Chondrocyte (in vitro differentiated cells): ENCODE data around the gene FAM136A. TPM values are rescaled to one million over a fixed set of nuclear protein-coding genes. Genes with fewer than 3 reads are reported as not detected.
A peak's percentile ranks its signal among the peaks of the same experiment; 100 is the strongest.

Source experiments
- DNase-seq: peaks from one replicate; pipeline ENCODE4 v3.0.0; 2021; ENCODE audit warnings: mixed read lengths, low spot score
- H3K27ac Mint-ChIP-seq: one replicate; pipeline ENCODE4 v1.8.0; 2021; ENCODE audit warnings: mild to moderate bottlenecking, moderate library complexity, mixed read lengths; ENCODE audit not compliant: unreplicated experiment
- H3K27me3 Mint-ChIP-seq: 2 replicates; pipeline ENCODE4 v1.8.0; 2021; ENCODE audit warnings: low read depth, mixed read lengths
- H3K36me3 Mint-ChIP-seq: 2 replicates; pipeline ENCODE4 v1.8.0; 2021; ENCODE audit warnings: low read depth, mixed read lengths
- H3K4me1 Mint-ChIP-seq: 2 replicates; pipeline ENCODE4 v1.8.0; 2021; ENCODE audit warnings: low read depth, mild to moderate bottlenecking, mixed read lengths
- H3K4me3 Mint-ChIP-seq: one replicate; pipeline ENCODE4 v1.8.0; 2021; ENCODE audit warnings: mild to moderate bottlenecking, moderate library complexity, mixed read lengths; ENCODE audit not compliant: unreplicated experiment
- H3K9me3 Mint-ChIP-seq: 2 replicates; pipeline ENCODE4 v1.8.0; 2021; ENCODE audit warnings: low read depth, mixed read lengths
- CTCF ChIP-seq: fragments of 200-600 bp; sonication (generic); IDR thresholded peaks from 2 replicates; pipeline ENCODE4 v1.5.0; 2021; ENCODE audit warnings: antibody characterized with exemption, mild to moderate bottlenecking, moderate library complexity
- microRNA-seq: library from miRNA; unstranded; fragments of <30 nt; microRNA quantifications from one replicate; pipeline ENCODE4 v1.2.0, GENCODE V29; 2020; ENCODE audit warnings: borderline number of aligned reads
- total RNA-seq: library from RNA; stranded (reverse); gene quantifications from 3 replicates; pipeline ENCODE4 v1.2.1, GENCODE V29; 2021

The FAM136A gene
- total RNA-seq, 1 donor from 2014 or later = 29.9 TPM

DNA sequence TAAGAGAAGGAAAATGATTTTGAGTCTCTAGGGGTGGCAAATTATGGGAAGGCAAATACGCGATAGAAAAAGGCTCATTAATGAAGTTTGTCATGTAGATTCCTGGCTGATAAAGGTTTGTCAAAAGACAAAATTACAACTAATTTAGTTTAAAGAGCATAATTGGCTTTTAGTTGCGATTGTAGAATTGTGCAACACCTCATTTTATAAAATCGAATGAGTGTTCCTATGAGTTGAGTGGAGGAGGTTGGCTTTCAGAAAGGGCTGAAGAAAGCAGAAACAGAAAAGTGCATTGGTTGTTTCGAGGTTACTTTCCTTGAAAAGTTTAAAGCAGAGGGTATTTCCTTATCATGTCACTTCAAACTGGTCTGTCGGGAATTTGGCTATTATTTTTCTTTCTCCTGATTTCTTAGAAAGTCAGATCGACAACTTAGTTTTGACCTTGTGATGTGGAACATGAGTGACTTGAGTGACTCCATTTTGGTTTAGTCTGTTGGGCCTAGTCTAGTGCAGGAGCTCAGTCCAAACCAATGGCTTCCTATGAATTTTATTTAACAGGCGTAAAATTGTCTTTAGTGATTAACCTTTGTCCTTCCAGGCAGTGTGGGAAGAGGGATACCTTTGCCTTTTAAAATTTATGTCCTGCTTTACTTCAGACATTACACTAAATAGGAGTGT lies 46.1 kb downstream of the FAM136A start:
- Mint-ChIP-seq H3K27ac (no peak overlapping the region), H3K9me3 (no peaks in the 10 kb centered on the region), H3K36me3 (no peaks in the 10 kb centered on the region), H3K27me3 (no peaks in the 10 kb centered on the region), H3K4me1 (peaks cover 26% of the 10 kb centered on the region), H3K4me3 (no peak overlapping the region)
- DNase-seq = no peak
- TF ChIP-seq CTCF = no peak

DNA sequence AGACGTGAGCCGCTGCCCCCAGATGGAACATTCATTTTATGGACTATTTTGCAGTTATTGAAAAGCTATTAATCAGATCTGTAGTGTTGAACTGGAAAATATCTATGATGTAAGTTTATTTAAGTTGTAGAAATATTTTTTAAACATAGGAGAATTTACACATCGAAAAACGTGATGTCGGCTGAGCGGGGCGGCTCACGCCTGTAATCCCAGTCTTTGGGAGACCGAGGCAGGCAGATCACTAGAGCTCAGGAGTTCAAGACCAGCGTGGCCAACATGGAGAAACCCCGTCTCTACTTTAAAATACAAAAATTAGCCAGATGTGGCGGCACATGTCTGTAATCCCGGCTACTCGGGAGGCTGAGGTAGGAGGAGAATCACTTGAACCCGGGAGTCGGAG lies 51.4 kb downstream of the FAM136A start:
- H3K4me1 Mint-ChIP-seq = peaks cover 18% of the 10 kb centered on the region
- TF ChIP-seq CTCF = no peak
- no peaks in the 10 kb centered on the region for H3K9me3 Mint-ChIP-seq
- no peak overlapping the region for H3K4me3 Mint-ChIP-seq
- no peaks in the 10 kb centered on the region for H3K36me3 Mint-ChIP-seq
- H3K27me3 Mint-ChIP-seq = no peaks in the 10 kb centered on the region
- no peak for DNase-seq
- H3K27ac Mint-ChIP-seq = no peak overlapping the region

DNA sequence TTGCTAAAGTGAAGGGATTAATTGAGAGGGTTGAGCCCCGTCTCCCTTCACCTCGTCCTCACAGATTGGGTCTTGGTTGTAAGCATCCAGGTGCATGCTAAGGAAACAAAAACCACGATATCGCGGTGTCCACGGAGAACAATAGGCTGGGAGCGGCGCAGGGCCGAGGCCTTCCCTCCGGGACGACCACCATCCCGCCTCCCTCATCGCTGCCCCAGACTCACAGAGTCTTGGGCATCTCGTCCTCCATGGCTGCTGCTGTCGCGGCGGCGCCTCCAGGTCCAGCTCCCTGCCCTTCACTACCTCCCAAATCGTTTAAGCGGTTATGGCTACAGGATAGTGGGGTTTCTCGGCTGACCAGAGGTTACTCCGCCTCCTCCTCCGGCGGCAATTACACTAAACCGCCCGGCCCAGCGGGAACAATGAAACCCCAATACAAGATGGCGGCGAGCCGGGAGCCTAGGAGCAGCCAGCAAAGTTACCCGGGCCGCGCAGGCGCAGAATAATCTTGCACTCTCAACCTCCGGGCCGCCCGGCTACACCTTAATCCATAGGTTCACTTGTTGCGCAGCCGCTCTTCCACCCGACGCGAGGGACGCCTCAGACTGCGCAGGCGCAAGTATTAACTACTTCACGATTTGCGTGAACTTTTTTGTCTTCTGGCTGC lies 53.6 kb downstream of the FAM136A start, which contains the start of gene TIA1:
TIA1 (minus strand) TSS at position 448 of the 667 bp plus-strand sequence; CDS start at position 250, 198 bp downstream.
- peak; percentile 98 for DNase-seq
- H3K4me3 Mint-ChIP-seq = peak within 1 kb of the TSS; percentile 89
- H3K27ac Mint-ChIP-seq = peak within 1 kb of the TSS; percentile 99
- no peak for TF ChIP-seq CTCF
- peaks cover 38% of the 10 kb centered on the region for H3K4me1 Mint-ChIP-seq
- no peaks in the 10 kb centered on the region for H3K9me3 Mint-ChIP-seq
- no peaks in the 10 kb centered on the region for H3K36me3 Mint-ChIP-seq
- no peaks in the 10 kb centered on the region for H3K27me3 Mint-ChIP-seq

- Mint-ChIP-seq H3K4me1 (peaks cover 43% of the 10 kb centered on the region), H3K9me3 (no peaks in the 10 kb centered on the region), H3K27me3 (no peaks in the 10 kb centered on the region), H3K27ac (peak overlapping the region; percentile 99), H3K36me3 (no peaks in the 10 kb centered on the region), H3K4me3 (peak overlapping the region; percentile 89)
- no peak for TF ChIP-seq CTCF
- DNase-seq = no peak
Observed at GRCh38 chr2:70247364-70248180, 54.3 kb downstream of the FAM136A start.

Small RNAs within 50 kb of the gene (microRNA-seq; reads per million reads assigned to microRNA genes)
- gene MIR1285-2 = not detected

Other genes starting within 250 kb of the FAM136A start
- 220 to 240 TPM (median 221 TPM) in 3 replicates for gene PCBP1, start 214.6 kb downstream of the FAM136A start, total RNA-seq
- gene C2orf42, start 111.0 kb downstream of the FAM136A start, total RNA-seq = 14.3 to 24.8 TPM (median 14.7 TPM) in 3 replicates
- gene TIA1, start 53.4 kb downstream of the FAM136A start, total RNA-seq = 87.0 to 121 TPM (median 94.8 TPM) in 3 replicates
- 82.1 to 93.5 TPM (median 87.2 TPM) in 3 replicates for gene PCYOX1, start 43.9 kb downstream of the FAM136A start, total RNA-seq
- 99.6 to 152 TPM (median 111 TPM) in 3 replicates for gene SNRPG, start 8.3 kb downstream of the FAM136A start, total RNA-seq